Measurements from ENCODE around the gene AP1AR. TPM values are rescaled to one million over a fixed set of nuclear protein-coding genes. Genes with fewer than 3 reads are reported as not detected.

Gene AP1AR
- total and polyA plus RNA-seq, 2 donors (not counting 3 experiments of a cell fraction or from before 2014, with no cell fraction given) = 6.6 to 18.6 TPM

- Histone ChIP-seq H3K4me2 (ENCODE audit: insufficient read depth, low read length) (no peak overlapping the region), H3K9ac (replicated peaks; ENCODE audit: extremely low read depth, insufficient read depth, low read length) (no peak overlapping the region), H3K79me2 (ENCODE audit: control insufficient read depth, insufficient read depth, low read length) (peaks cover 44% of the 10 kb centered on the region), H3K9me3 (replicated peaks; ENCODE audit: control insufficient read depth, insufficient read depth, low read length) (no peaks in the 10 kb centered on the region), H3K9me1 (replicated peaks; ENCODE audit: control insufficient read depth, extremely low read depth, insufficient read depth, low read length) (no peaks in the 10 kb centered on the region), H3K4me3 (replicated peaks in 1 of 3; ENCODE audit: insufficient read depth in 1 of 3, low read depth in 1 of 3, low read length in 3 of 3) (no peak overlapping the region), H4K20me1 (replicated peaks; ENCODE audit: control insufficient read depth, extremely low read depth, insufficient read depth, low read length) (no peaks in the 10 kb centered on the region), H3K36me3 (ENCODE audit: control insufficient read depth in 2 of 2, extremely low read depth in 1 of 2, insufficient read depth in 2 of 2, low read length in 2 of 2) (peaks cover 2 to 4% of the 10 kb centered on the region in 2 experiments), H3K4me1 (ENCODE audit: control insufficient read depth, extremely low read depth, insufficient read depth, low read length) (peaks cover 12% of the 10 kb centered on the region), H2AFZ (ENCODE audit: low read depth, low read length) (no peak overlapping the region), H3K27me3 (ENCODE audit: control insufficient read depth in 2 of 2, insufficient read depth in 2 of 2, low read length in 2 of 2) (no peaks in the 10 kb centered on the region), H3K27ac (ENCODE audit: insufficient read depth, low read depth, low read length) (no peak overlapping the region)
- DNase-seq (ENCODE audit: low read depth, low spot score) (no peak), FAIRE-seq (no peak)
- intact Hi-C loops (cut with micrococcal nuclease) = no loop called here
- ChIA-PET POLR2A (no interaction called here), CTCF (interaction anchor here (1.6 to 2.6 kb wide), 2 partner anchors 11 to 12 kb away, joined by 4 to 13 read pairs; no protein-coding TSS in a partner anchor)
- TF ChIP-seq POLR2AphosphoS5 (IDR thresholded peaks at IDR 0.05; ENCODE audit: insufficient read depth, low read depth, low read length) (no peak), FOS (IDR thresholded peaks at IDR 0.05; ENCODE audit: borderline replicate concordance, insufficient read depth, low read length) (no peak), GATA2 (IDR thresholded peaks at IDR 0.05; ENCODE audit: insufficient read depth, insufficient read length, low read depth, low read length) (no peak), MYC (IDR thresholded peaks at IDR 0.05; ENCODE audit: low read depth, low read length) (no peak), POLR2A (IDR thresholded peaks at IDR 0.05; ENCODE audit: low read depth, low read length) (no peak), JUN (IDR thresholded peaks at IDR 0.05; ENCODE audit: borderline replicate concordance, insufficient read depth, insufficient read length, low read depth) (no peak), EZH2 (IDR thresholded peaks at IDR 0.05; ENCODE audit: borderline replicate concordance, low read depth, low read length, severe bottlenecking) (no peak)
- TF ChIP-seq, protein P1, sequence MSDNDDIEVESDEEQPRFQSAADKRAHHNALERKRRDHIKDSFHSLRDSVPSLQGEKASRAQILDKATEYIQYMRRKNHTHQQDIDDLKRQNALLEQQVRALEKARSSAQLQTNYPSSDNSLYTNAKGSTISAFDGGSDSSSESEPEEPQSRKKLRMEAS (IDR thresholded peaks at IDR 0.05; ENCODE audit: insufficient read depth, insufficient read length) = no peak
- TF ChIP-seq, protein P2, sequence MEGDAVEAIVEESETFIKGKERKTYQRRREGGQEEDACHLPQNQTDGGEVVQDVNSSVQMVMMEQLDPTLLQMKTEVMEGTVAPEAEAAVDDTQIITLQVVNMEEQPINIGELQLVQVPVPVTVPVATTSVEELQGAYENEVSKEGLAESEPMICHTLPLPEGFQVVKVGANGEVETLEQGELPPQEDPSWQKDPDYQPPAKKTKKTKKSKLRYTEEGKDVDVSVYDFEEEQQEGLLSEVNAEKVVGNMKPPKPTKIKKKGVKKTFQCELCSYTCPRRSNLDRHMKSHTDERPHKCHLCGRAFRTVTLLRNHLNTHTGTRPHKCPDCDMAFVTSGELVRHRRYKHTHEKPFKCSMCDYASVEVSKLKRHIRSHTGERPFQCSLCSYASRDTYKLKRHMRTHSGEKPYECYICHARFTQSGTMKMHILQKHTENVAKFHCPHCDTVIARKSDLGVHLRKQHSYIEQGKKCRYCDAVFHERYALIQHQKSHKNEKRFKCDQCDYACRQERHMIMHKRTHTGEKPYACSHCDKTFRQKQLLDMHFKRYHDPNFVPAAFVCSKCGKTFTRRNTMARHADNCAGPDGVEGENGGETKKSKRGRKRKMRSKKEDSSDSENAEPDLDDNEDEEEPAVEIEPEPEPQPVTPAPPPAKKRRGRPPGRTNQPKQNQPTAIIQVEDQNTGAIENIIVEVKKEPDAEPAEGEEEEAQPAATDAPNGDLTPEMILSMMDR (IDR thresholded peaks at IDR 0.05; ENCODE audit: extremely low read depth in 1 of 2, insufficient read depth in 1 of 2, low read depth in 1 of 2, low read length in 2 of 2) = no peak
- BruUV-seq (replicated peaks) = no TSS peak
- dilution Hi-C loops (cut with MboI; ENCODE audit: extremely low pct_ligation_motif_present, low sequenced_read_pairs) = no loop called here
These were observed 48.3 kb downstream of the AP1AR start for GRCh38 chr4:112279882-112280315.
